Adipose tissue (tissue), 3 donors: Measurements from ENCODE around the gene UHRF1. TPM values are rescaled to one million over a fixed set of nuclear protein-coding genes. Genes with fewer than 3 reads are reported as not detected.
"Not testable (repeated sequence)": the region's sequence is repeated elsewhere in the genome, so short reads cannot be mapped to it uniquely, and the experiment has no call there.

Experiments
- H3K27ac ChIP-seq: one replicate; pipeline ENCODE4 v1.5.1; 2013; ENCODE audit warnings: low read depth, low read length
- WGBS, 3 donors: extraction: QIAGEN DNeasy Blood & Tissue Kit; methylation state at CpG; one replicate each; pipeline ENCODE4 v1.1.7; 2013; 5-methylcytosine and 5-hydroxymethylcytosine counted together
- polyA plus RNA-seq, 3 donors: library from polyadenylated mRNA; stranded (reverse); fragments of 200-250 nt; gene quantifications; one replicate each; pipeline ENCODE4 v1.2.3, GENCODE V29; 2013
- donor health status: healthy with polysubstance abuse.
- donor health status: Bipolar disorder and iron deficiency.
- donor health status: healthy.

UHRF1 gene
- polyA plus RNA-seq, 3 donors = 0.25 to 0.49 (median 0.45) TPM

- H3K27ac ChIP-seq = no peak overlapping the region
- 73 to 92% (median 92%) methylated on average over 22 of the region's 22 CpGs for WGBS, 3 donors
Observed at GRCh38 chr19:4891066-4891465, 18.2 kb upstream of the UHRF1 start.

GRCh38 chr19:4892962-4893361, 16.3 kb upstream of the UHRF1 start:
- 93% methylated on average over 11 of the region's 11 CpGs for WGBS, 3 donors
- not testable (repeated sequence) for H3K27ac ChIP-seq

- WGBS, 3 donors = 38 to 61% (median 41%) methylated on average over 3 of the region's 3 CpGs
- no peak overlapping the region for H3K27ac ChIP-seq
Observed at GRCh38 chr19:4896372-4896771, 12.9 kb upstream of the UHRF1 start.

GRCh38 chr19:4897146-4897545, 12.2 kb upstream of the UHRF1 start:
- H3K27ac ChIP-seq = no peak overlapping the region
- 87 to 89% (median 89%) methylated on average over 7 of the region's 7 CpGs for WGBS, 3 donors

GRCh38 chr19:4900879-4901278, 8.4 kb upstream of the UHRF1 start:
- H3K27ac ChIP-seq = not testable (repeated sequence)
- 52 to 84% (median 56%) methylated on average over 13 of the region's 13 CpGs for WGBS, 3 donors

- WGBS, 3 donors = 69 to 77% (median 75%) methylated on average over 7 of the region's 7 CpGs
Observed at GRCh38 chr19:4902796-4903195, 6.5 kb upstream of the UHRF1 start, which contains the start of gene ARRDC5. TSS of gene ARRDC5 (minus strand) at chr19:4902896. CDS start at chr19:4902825, 71 bp downstream.

GRCh38 chr19:4904481-4904880, 4.8 kb upstream of the UHRF1 start:
- no peak overlapping the region for H3K27ac ChIP-seq
- WGBS, 3 donors = 63 to 82% (median 79%) methylated on average over 3 of the region's 3 CpGs

More at GRCh38 chr19:4902796-4903195, 6.5 kb upstream of the UHRF1 start, which contains the start of gene ARRDC5:
- H3K27ac ChIP-seq = no peak within 1 kb of the TSS

GRCh38 chr19:4906963-4907362, 2.3 kb upstream of the UHRF1 start:
- 79 to 85% (median 82%) methylated on average over 8 of the region's 8 CpGs for WGBS, 3 donors

GRCh38 chr19:4908360-4908759, 941 bp upstream of the UHRF1 start:
- 71 to 85% (median 85%) methylated on average over 5 of the region's 5 CpGs for WGBS, 3 donors
- H3K27ac ChIP-seq = no peak overlapping the region

More at GRCh38 chr19:4906963-4907362, 2.3 kb upstream of the UHRF1 start:
- no peak overlapping the region for H3K27ac ChIP-seq

GRCh38 chr19:4908781-4909155, 533 bp upstream of the UHRF1 start:
- WGBS, 3 donors = 56 to 88% (median 80%) methylated on average over 15 of the region's 15 CpGs
- H3K27ac ChIP-seq = no peak overlapping the region

GRCh38 chr19:4909897-4910593, 744 bp downstream of the UHRF1 start:
- WGBS, 3 donors = 1% methylated on average over 46 to 82 of the region's 85 CpGs
- no peak overlapping the region for H3K27ac ChIP-seq

GRCh38 chr19:4910594-4911281, 1.4 kb downstream of the UHRF1 start:
- no peak overlapping the region for H3K27ac ChIP-seq
- 22 to 39% (median 26%) methylated on average over 23 of the region's 23 CpGs for WGBS, 3 donors

- no peak overlapping the region for H3K27ac ChIP-seq
- 39 to 55% (median 43%) methylated on average over 15 of the region's 15 CpGs for WGBS, 3 donors
Observed at GRCh38 chr19:4911314-4911713, 2.0 kb downstream of the UHRF1 start.

- H3K27ac ChIP-seq = no peak overlapping the region
- 23 to 28% (median 27%) methylated on average over 29 of the region's 29 CpGs for WGBS, 3 donors
Observed at GRCh38 chr19:4911786-4912672, 2.7 kb downstream of the UHRF1 start.

GRCh38 chr19:4913996-4914735, 4.9 kb downstream of the UHRF1 start:
- WGBS, 3 donors = 81 to 89% (median 88%) methylated on average over 24 of the region's 24 CpGs
- H3K27ac ChIP-seq = no peak overlapping the region

- WGBS, 3 donors = 72 to 78% (median 75%) methylated on average over 23 of the region's 23 CpGs
- H3K27ac ChIP-seq = no peak overlapping the region
Observed at GRCh38 chr19:4914736-4915501, 5.6 kb downstream of the UHRF1 start.

- no peak overlapping the region for H3K27ac ChIP-seq
- WGBS, 3 donors = 46 to 81% (median 65%) methylated on average over 40 to 41 of the region's 41 CpGs
Observed at GRCh38 chr19:4916292-4917082, 7.2 kb downstream of the UHRF1 start.
